GM19463 (cell line): ENCODE results near the gene PDE8A.
"Not testable (repeated sequence)": the region's sequence is repeated elsewhere in the genome, so short reads cannot be mapped to it uniquely, and the experiment has no call there.

ENCODE experiments used
- ATAC-seq: cut with Tn5 transposase; IDR thresholded peaks from one replicate; pipeline ENCODE4 v1.9.1; 2021; ENCODE audit warnings: mild to moderate bottlenecking, moderate library complexity; ENCODE audit not compliant: unreplicated experiment

The PDE8A gene

DNA sequence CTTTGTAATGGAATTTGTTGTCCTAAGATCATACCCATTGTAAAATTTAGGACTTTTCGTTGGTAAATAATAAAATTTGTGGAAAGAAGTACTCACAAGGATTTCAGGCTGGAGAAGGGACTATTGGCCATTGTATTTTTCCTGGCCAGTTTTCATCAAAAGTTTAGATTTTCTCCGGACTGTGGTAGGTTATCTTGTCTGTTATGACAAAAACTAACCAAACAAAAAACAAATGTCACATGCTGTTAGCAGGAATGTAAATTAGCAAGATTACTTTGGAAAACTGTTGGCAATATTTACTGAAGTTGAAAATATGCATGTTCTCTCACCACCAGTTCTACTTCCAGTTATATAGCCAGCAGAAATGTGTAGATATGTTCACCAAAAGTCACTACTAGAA, 27.8 kb downstream of the PDE8A start:
- no peak for ATAC-seq

- peak; percentile 20 for ATAC-seq
Observed at GRCh38 chr15:85010071-85010385, 28.4 kb downstream of the PDE8A start.

DNA sequence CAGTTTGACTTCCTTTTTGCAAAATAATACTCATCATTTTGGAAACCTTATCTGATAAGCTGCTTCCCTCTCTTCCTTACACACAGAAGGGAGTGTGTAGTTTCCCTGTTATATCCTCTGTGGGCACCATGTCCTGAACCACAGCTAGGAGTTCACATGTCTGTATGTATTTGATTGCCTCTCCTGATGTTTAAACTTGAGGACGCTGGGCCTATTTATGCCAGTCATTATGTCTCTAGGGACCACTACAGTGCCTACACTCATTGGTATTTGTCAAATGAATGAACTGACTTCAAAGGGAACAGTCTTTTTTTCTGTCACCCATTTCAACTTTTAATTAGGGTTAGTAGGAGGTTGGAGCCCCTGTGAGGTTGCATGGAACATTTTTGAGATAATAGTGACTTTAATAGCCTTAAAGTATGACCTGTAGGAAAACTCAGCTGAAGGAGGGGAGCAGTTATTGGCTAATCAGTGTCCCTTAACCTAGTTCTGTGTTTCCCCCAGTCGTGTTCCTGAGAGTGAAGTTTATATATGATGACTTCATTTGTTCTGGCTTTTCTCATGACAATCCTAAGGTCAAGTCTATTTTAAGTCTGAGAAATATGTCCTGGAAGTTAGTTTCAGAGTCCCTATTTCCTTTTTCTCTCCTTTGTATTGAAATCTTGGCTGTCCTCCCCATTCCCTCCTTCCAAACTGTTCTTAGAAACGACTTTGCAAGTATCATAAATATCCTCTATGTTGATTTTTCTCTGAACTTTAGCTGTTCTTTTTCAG, 28.9 kb downstream of the PDE8A start:
- ATAC-seq = peak; percentile 38

DNA sequence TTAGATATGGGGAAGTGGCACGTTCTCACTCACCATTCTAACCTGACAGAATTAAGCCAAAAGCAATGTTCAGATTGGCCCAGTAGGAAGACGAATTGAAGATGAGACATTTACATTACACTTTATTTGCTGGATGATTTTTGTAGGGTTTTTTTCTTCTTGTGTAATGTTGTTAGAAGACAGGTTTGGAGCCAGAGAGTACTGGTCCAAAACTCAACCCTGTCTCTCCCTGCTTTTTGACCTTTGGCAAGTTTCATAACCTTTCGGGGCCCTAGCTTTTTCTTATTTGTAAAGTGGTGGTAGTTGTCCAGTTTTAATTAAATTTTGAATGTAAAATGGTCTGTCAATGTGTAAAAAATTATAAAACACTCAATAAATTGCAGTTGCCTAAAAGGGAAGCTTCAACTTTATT, 29.5 kb downstream of the PDE8A start:
- peak; percentile 26 for ATAC-seq

- not testable (repeated sequence) for ATAC-seq
Observed at GRCh38 chr15:85011724-85012123, 30.1 kb downstream of the PDE8A start.

DNA sequence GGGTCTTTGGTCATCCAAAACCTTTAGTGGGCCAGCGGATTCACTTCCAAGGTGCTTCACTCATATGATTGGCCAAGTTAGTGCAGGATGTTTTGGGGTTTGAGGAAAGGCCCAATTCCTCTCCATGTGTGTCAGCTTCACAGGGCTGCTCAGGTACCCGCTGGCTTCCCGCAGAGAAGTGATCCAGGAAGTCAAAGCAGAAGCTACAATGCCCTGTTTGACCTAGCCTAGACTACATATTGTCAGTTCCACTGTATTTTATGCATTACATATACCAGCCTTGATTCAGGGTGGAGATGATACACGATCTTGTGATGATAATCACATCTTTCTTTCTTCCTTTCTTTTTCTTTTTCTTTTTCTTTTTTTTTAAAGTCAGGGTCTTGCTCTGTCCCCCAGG, 32.1 kb downstream of the PDE8A start:
- no peak for ATAC-seq

DNA sequence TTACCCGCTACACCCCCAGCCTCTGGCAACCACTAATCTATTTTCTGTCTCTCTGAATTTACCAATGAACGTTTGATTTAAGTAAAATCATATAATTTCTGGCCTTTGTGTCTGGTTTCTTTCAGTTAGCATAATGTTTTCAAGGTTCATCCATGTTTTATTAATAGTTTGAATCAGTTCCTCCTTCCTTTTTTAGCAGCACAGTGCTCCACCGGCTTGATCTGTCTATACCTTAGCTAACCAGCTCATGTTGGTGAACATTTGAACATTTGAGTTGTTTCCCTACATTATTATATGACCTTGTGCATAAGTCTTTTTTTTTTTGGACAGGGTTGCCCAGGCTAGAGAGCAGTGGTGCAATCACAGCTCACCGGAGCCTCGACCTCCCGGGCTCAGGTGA, 33.3 kb downstream of the PDE8A start:
- no peak for ATAC-seq

DNA sequence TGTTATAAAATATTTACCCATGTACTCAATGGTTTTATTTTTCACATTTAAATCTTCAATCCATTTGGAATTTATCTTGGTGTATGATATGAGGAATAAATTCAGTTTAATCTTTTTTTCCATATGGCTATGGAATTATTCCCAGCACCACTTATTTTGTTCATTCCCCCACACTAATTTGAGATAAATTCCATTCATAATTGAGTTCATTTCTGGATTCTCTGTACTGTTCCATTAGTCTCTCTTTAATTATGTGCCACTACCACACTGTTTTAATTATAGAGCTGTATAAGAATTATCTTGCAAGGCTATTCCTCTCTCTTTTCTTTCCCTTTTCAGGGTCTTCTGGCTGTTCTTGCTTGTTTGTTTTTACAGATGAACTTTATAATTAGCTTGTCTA, 34.6 kb downstream of the PDE8A start:
- no peak for ATAC-seq

GRCh38 chr15:85019815-85020590, 38.3 kb downstream of the PDE8A start:
- peak; percentile 74 for ATAC-seq

DNA sequence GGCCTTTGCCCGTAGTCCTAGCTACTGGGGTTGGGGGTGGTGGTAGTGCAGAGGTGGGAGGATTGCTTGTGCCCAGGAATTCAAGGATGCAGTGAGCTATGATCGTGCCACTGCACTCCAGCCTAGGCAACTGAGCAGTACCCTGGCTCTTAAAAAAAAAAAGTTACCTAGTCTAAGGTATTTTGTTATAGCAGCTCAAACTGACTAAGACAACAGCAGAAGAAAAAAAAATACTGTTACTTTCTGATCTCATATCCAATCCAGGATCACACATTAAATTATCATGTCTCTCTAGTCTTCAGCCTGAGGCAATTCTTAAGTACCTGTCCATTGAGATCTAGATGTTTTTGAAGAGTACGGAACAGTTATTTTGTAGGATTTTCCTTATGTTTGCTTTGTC, 39.8 kb downstream of the PDE8A start:
- no peak for ATAC-seq

DNA sequence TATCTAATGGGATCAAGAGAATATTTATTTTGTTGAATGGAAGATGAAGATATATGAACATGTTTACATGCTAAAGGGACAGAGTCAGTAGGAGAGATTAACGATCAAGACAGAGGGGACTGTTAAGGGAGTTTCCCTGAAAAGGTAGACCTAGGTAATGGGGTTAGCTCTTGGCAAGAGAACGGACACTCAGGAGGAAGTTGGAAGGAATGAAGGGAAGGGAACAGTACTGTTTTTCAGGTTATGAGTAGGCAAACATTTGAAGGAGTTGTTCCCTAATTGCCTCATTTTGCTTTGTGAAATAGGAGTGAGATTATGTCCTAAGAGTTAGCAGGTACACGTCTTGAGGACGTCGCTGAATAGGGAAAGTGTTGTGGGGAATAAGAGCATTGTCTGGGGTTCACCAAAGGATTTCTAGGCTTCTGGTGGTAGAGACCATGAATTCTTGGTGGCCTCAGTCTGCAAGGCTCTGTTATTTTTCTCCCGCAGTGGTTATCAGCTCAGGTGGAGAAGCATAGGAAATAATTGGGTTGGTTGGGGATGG, 41.3 kb downstream of the PDE8A start:
- ATAC-seq = no peak

DNA sequence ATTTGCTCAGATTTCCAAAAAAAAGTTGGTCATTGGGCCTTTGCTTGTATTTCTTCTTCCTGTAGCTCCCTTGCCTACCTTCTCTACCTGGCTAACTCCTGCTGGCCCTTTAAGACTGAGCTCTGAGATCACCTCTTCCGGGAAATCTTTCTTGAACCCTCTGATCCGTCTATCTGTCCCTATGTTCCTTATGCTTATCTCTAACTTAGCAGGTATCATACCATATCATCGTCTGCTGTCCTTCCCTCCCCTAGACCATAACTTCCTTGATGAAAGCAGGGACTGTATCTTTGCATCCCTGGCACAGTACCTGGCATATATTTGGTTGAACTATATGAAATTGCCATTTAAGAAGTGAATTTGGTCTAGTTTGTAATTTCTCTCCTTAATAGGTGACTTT, 42.3 kb downstream of the PDE8A start:
- ATAC-seq = no peak

- no peak for ATAC-seq
Observed at GRCh38 chr15:85024509-85025336, 43.1 kb downstream of the PDE8A start.

- no peak for ATAC-seq
Observed at GRCh38 chr15:85025516-85026251, 44.0 kb downstream of the PDE8A start.

DNA sequence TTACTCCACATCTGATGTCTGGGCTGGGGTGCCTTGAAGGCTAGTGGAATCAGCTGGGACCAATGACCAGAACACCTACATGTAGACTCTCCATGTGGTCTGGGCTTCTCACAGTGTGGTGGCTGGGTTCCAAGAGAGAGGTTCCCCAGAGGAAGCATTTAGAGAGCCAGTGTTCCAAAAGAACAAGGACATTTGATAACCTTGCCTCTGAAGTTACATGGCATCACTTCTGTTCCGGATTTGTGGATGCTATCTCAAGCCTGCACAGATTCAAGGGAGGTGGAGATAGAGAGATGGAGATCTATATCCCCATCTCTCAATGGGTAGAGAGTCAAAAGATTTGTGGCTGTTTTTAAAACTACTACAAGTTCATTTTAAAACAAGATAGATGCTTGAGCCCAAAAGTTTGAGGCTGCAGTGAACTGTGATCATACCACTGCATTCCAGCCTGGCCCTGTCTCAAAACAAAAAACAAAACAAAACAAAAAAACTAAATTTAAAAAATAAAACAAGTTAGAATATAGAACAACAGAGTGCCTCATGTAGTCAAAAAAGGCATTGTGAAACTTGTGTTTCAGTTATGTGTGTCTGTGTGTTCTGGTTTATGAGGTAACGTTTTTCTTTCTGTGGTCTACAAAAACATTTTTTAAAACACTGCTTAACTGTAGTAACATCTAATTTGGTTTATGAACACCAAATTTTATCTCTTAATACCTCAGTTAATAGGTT, 44.8 kb downstream of the PDE8A start:
- ATAC-seq = no peak

DNA sequence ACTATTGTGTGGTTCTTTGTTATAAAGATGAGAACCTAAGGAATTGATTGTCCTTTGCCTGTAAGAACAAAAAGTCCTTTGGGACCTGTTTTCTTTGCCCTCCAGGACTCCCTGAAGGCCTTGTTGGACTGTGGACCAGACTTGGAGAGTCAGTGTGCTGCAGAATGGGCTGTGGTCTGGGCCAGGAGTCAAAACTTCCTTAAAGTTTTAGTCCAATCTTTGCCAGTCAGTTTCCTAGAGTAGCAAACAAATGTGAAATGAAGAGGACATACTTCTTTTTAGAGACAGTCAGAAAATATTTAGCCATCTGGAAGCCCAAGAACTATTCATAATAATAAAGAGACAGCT, 45.4 kb downstream of the PDE8A start:
- ATAC-seq = no peak

DNA sequence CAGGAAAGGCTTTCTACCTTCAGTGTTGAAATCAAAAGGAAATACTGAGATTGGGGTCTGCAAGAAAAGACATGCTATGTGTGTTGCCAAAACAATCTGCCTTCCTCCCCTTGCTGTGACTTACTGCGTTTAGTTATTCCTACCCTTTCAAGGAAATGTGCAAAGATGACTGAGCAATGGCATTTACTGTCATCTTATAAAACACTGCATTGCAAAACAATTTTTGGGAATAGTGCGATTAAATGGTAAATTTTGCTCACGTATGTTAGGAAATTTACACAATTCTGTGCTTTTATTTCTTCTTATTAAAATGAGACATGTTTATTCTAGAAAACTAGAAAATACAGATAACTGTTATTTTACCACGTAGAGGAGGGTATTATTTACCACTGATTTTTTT, 45.8 kb downstream of the PDE8A start:
- ATAC-seq = no peak

GRCh38 chr15:85028416-85028815, 46.8 kb downstream of the PDE8A start:
- ATAC-seq = no peak

- ATAC-seq = no peak
Observed at GRCh38 chr15:85029221-85029620, 47.6 kb downstream of the PDE8A start.

DNA sequence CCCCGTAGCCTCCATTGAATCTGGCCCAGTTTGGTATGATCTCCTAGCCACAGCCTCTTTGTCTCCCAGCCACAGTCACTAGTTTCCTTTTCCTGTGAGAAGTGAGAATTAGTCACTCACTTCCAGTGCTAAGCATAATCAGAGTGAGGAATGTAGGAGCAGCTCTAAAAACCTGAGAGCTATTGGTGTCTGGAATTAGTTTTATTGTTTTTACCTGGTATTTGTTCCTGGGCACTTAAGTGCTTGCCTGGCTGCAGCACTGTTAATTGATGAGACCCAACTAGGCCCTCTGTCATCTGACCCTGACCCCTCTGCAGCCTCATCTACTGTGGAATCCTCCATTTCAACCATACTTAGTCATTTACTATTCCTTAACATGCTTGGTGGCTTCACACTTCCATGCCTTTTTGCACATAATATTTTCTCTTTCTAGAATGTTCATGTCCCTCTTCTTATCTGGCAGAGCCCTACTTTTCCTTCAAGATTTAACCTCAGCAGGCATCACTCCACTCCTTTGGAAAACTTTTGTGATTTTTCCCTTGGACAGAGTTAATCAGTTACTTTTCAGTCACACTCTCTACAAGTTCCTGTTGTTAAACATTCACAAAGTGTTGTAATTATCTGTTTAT, 48.8 kb downstream of the PDE8A start:
- no peak for ATAC-seq
